Testis (tissue), 3 donors: ENCODE data around the gene ETS1. TPM values are rescaled to one million over a fixed set of nuclear protein-coding genes. Genes with fewer than 3 reads are reported as not detected.

Experiments used
- DNase-seq: peaks from one replicate; pipeline ENCODE4 v3.0.0-alpha.2; 2019
- H3K27ac ChIP-seq, 2 donors: fragments of 200-600 bp; sonication (generic); one replicate each; pipeline ENCODE4 v1.5.1; 2019
- H3K27me3 ChIP-seq: fragments of 200-600 bp; sonication (generic); one replicate; pipeline ENCODE4 v1.5.1; 2019
- H3K36me3 ChIP-seq: fragments of 200-600 bp; sonication (generic); one replicate; pipeline ENCODE4 v1.5.1; 2017; ENCODE audit warnings: low read depth; ENCODE audit errors: missing control alignments
- H3K4me1 ChIP-seq: fragments of 200-600 bp; sonication (generic); one replicate; pipeline ENCODE4 v1.5.1; 2019
- H3K4me3 ChIP-seq, 2 donors: fragments of 200-600 bp; sonication (generic); one replicate each; pipeline ENCODE4 v1.5.1; 2017 to 2019
- H3K9me3 ChIP-seq: fragments of 200-600 bp; sonication (generic); one replicate; pipeline ENCODE4 v1.5.1; 2017
- POLR2A ChIP-seq: fragments of 450-650 bp; IDR thresholded peaks from one replicate; pipeline ENCODE4 v1.6.1; 2017; ENCODE audit warnings: antibody characterized with exemption, mild to moderate bottlenecking, moderate library complexity
- WGBS, 2 donors: methylation state at CpG; one replicate each; pipeline ENCODE4 v1.1.5; 2018; 5-methylcytosine and 5-hydroxymethylcytosine counted together
- intact Hi-C: fragments of 100-400 bp; cut with DNase I; formaldehyde crosslinking; loops from one replicate; pipeline ENCODE4 v1.15.1; 2023; ENCODE audit warnings: low total_unique reads
- polyA plus RNA-seq: library from polyadenylated mRNA; stranded (reverse); fragments of 350-450 nt; fragmentation: Illumina TruSeq; extraction: RNeasy Lipid Tissue Mini Kit (QIAGEN cat#74804); gene quantifications from one replicate; pipeline ENCODE4 v1.2.3, GENCODE V29; 2014; ENCODE audit warnings: low read depth, low replicate concordance; ENCODE audit not compliant: insufficient read depth
- total RNA-seq, 2 donors: library from RNA; depleted of rRNA; stranded (reverse); fragments of >200 nt; gene quantifications; one replicate each; pipeline ENCODE4 v1.2.3, GENCODE V29; 2016
- TF ChIP-seq, protein P1 (sequence below), 3 experiments: fragments of 450-650 bp in 2 of 3; fragments of 200-600 bp in 1 of 3; sonication (generic) in 1 of 3; IDR thresholded peaks; one replicate each; pipeline ENCODE4 v1.5.1; 2016 to 2019; ENCODE audit warnings: antibody characterized with exemption in 3 of 3, mild to moderate bottlenecking in 2 of 3, moderate library complexity in 1 of 3

The ETS1 gene
- total and polyA plus RNA-seq, 3 donors from 2014 or later, result 15.1 to 21.1 (median 15.3) TPM

DNA sequence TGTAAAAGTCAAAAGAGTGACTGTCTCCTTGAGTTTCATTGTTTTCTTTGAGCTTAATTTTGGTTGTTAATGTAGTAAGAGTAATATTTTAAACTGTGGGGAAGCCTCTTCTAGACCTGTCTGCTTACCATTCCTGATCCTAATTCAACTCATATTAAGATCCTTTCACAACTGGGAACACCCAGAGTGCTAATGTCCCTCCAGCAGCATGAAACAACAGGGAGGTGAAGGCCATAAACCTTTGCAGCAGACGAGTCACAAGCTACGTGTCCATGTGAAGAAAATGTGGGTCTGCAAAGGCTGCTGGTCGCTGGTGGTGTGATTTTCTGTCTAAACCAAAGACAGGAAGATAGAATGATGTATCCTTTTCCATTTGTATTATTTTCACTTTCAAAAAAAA is 152.5 kb downstream of the ETS1 start:
- Histone ChIP-seq H3K36me3 (no peaks in the 10 kb centered on the region), H3K27ac (no peak overlapping the region), H3K27me3 (no peaks in the 10 kb centered on the region), H3K4me1 (peaks cover 3% of the 10 kb centered on the region), H3K9me3 (no peaks in the 10 kb centered on the region), H3K4me3 (no peak overlapping the region)
- no peak for TF ChIP-seq POLR2A
- TF ChIP-seq, protein P1, sequence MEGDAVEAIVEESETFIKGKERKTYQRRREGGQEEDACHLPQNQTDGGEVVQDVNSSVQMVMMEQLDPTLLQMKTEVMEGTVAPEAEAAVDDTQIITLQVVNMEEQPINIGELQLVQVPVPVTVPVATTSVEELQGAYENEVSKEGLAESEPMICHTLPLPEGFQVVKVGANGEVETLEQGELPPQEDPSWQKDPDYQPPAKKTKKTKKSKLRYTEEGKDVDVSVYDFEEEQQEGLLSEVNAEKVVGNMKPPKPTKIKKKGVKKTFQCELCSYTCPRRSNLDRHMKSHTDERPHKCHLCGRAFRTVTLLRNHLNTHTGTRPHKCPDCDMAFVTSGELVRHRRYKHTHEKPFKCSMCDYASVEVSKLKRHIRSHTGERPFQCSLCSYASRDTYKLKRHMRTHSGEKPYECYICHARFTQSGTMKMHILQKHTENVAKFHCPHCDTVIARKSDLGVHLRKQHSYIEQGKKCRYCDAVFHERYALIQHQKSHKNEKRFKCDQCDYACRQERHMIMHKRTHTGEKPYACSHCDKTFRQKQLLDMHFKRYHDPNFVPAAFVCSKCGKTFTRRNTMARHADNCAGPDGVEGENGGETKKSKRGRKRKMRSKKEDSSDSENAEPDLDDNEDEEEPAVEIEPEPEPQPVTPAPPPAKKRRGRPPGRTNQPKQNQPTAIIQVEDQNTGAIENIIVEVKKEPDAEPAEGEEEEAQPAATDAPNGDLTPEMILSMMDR (IDR thresholded peaks at IDR 0.05), result no peak
- intact Hi-C loops, result no loop called here
- WGBS, 2 donors, result 62 to 64% methylated on average over 3 of the region's 3 CpGs
- no peak for DNase-seq

DNA sequence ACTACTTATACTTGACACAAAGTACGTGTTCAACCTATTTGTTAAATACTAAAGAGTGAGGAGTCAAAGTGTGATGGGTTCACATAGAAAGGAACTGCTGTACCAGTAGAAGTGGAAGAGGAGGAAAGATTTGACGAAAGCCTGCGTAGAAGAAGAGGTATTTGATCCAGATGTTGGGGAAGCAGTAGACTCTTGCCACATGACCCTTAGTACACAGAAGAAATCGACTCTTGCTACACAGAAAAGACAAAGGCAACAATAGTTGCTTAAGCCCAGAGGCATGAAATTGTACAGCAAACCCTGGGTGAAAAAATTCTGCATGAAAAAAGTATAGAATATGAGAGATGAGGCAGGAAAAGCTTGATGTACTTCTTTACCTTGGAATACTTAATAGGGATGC is 152.9 kb downstream of the ETS1 start:
- H3K4me3 ChIP-seq, result no peak overlapping the region
- H3K9me3 ChIP-seq, result no peaks in the 10 kb centered on the region
- H3K27me3 ChIP-seq, result no peaks in the 10 kb centered on the region
- 69 to 81% methylated on average over 4 of the region's 4 CpGs for WGBS, 2 donors
- TF ChIP-seq, protein P1 (IDR thresholded peaks at IDR 0.05), result no peak
- TF ChIP-seq POLR2A, result no peak
- H3K36me3 ChIP-seq, result no peaks in the 10 kb centered on the region
- peaks cover 3% of the 10 kb centered on the region for H3K4me1 ChIP-seq
- no peak overlapping the region for H3K27ac ChIP-seq
- no peak for DNase-seq
- intact Hi-C loops, result no loop called here

DNA sequence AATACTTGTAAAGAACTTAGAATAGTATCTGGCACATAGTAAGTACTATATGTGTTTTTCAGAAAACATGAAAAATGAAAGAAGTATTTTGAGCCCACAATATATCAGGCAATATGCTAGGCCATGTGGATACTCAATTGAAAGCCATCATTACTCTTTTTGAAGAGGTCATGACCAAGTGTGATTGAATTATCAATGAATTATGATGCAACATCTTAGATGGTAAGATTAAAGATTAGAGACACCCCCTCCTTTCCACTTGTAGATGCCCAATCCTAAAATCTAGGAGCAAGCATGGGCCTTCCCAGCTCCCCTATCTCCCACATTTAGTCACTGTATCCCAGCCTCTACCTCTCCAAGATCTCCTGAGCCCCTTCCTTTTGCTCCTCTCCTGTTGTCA is 154.4 kb downstream of the ETS1 start:
- Histone ChIP-seq H3K27ac (no peak overlapping the region), H3K36me3 (no peaks in the 10 kb centered on the region), H3K4me3 (no peak overlapping the region), H3K9me3 (no peaks in the 10 kb centered on the region), H3K27me3 (no peaks in the 10 kb centered on the region), H3K4me1 (peaks cover 3% of the 10 kb centered on the region)
- DNase-seq, result no peak
- intact Hi-C loops, result no loop called here
- TF ChIP-seq POLR2A, result no peak
- TF ChIP-seq, protein P1 (IDR thresholded peaks at IDR 0.05), result no peak

DNA sequence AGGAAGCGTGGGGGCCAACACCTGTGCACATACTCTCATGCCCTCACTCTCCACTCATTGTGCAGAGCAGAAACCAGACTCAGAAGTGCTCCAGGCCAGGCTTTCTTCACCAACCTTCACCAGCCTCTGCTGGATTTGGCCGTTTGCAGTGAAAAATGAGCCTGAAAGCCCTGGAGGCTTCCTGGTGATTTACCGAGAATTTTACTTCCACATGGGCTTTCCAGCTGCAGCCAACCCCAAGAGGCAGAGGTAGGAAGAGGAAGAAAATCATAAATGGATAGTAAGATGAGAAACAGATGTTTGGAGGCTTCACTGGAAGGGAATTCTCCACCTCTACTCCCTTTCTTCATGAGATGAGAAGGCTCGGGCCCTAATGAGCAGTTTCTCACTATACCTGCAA is 155.4 kb downstream of the ETS1 start:
- Histone ChIP-seq H3K9me3 (no peaks in the 10 kb centered on the region), H3K36me3 (no peaks in the 10 kb centered on the region), H3K27me3 (no peaks in the 10 kb centered on the region), H3K4me3 (no peak overlapping the region), H3K4me1 (peaks cover 3% of the 10 kb centered on the region), H3K27ac (no peak overlapping the region)
- TF ChIP-seq, protein P1 (IDR thresholded peaks at IDR 0.05), result no peak
- no peak for TF ChIP-seq POLR2A
- no peak for DNase-seq
- 76 to 79% methylated on average over 4 of the region's 4 CpGs for WGBS, 2 donors
- intact Hi-C loops, result no loop called here

DNA sequence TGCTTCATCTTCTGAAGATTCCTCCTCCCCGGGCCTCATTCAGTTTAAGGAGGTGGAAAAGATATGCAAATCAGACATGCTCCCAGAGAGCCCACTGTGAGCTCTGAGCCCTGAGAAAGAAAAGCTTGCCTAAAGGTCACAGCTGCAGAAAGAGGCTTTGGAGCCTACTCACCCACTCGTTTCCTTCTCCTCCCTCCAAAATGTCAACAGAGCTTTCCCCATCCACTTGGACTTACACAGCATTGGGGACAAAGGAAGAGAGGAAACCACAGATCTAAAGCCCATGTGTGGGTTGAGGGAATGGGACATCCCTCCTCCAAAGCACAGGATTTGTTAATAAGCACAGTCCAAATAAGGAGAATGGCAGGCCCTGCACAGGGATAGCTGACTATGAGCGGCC is 158.4 kb downstream of the ETS1 start:
- intact Hi-C loops, result no loop called here
- Histone ChIP-seq H3K27me3 (no peaks in the 10 kb centered on the region), H3K4me3 (no peak overlapping the region), H3K27ac (no peak overlapping the region), H3K4me1 (peaks cover 5% of the 10 kb centered on the region), H3K9me3 (no peaks in the 10 kb centered on the region), H3K36me3 (no peaks in the 10 kb centered on the region)
- 69 to 70% methylated on average over 3 of the region's 3 CpGs for WGBS, 2 donors
- no peak for TF ChIP-seq POLR2A
- TF ChIP-seq, protein P1 (IDR thresholded peaks at IDR 0.05), result no peak
- no peak for DNase-seq
